Measurements from ENCODE around the gene WRNIP1. TPM values are rescaled to one million over a fixed set of nuclear protein-coding genes. Genes with fewer than 3 reads are reported as not detected.

Gene WRNIP1
- total RNA-seq, 1 experiment from 2014 or later: 38.1 TPM

GRCh38 chr6:2826131-2826530 lies 60.9 kb downstream of the WRNIP1 start:
- no peaks in the 10 kb centered on the region for H3K9me3 Mint-ChIP-seq
- WGBS (ENCODE audit: extremely low coverage, insufficient read length, low lambda C conversion rate): no CpG with 5 or more reads among the region's 2 CpGs
- Histone ChIP-seq H4K8ac (replicated peaks; ENCODE audit: insufficient read length, low read depth, low read length) (no peak overlapping the region), H3K9me3 (ENCODE audit: control insufficient read depth, low read depth, low read length) (no peaks in the 10 kb centered on the region), H3K79me2 (ENCODE audit: insufficient read depth, low read length) (no peaks in the 10 kb centered on the region), H4K91ac (ENCODE audit: insufficient read length, low read depth, low read length) (no peak overlapping the region), H3K56ac (ENCODE audit: insufficient read length, low read depth, low read length) (no peak overlapping the region), H3K23ac (ENCODE audit: insufficient read length, low read depth, low read length) (no peak overlapping the region), H2BK120ac (ENCODE audit: low read depth, low read length, poor library complexity, severe bottlenecking) (no peak overlapping the region), H2BK5ac (ENCODE audit: insufficient read length, low read length) (no peak overlapping the region), H4K5ac (ENCODE audit: insufficient read length, low read depth, low read length) (no peak overlapping the region), H3K4me2 (ENCODE audit: insufficient read depth, insufficient read length, low read length) (no peak overlapping the region), H2BK12ac (ENCODE audit: insufficient read length, low read depth, low read length) (no peak overlapping the region), H3K4ac (ENCODE audit: low read depth, low read length) (no peak overlapping the region), H2BK20ac (ENCODE audit: low read depth, low read length, poor library complexity, severe bottlenecking) (no peak overlapping the region), H3K9ac (ENCODE audit: extremely low read depth, insufficient read length, low read length) (no peak overlapping the region), H4K20me1 (ENCODE audit: control insufficient read depth, insufficient read depth, insufficient read length) (no peaks in the 10 kb centered on the region), H2AFZ (ENCODE audit: low read length) (no peak overlapping the region), H3K4me1 (ENCODE audit: insufficient read depth, low read length) (no peaks in the 10 kb centered on the region), H3K23me2 (ENCODE audit: insufficient read length, low read depth, low read length, poor library complexity, severe bottlenecking) (no peaks in the 10 kb centered on the region), H3K27me3 (ENCODE audit: insufficient read depth, low read length) (no peaks in the 10 kb centered on the region), H3K18ac (ENCODE audit: insufficient read length, low read depth, low read length) (no peak overlapping the region), H3K14ac (ENCODE audit: insufficient read depth, low read length) (no peak overlapping the region), H3K79me1 (ENCODE audit: insufficient read depth, low read depth, low read length, poor library complexity, severe bottlenecking) (no peaks in the 10 kb centered on the region), H3K27ac (ENCODE audit: insufficient read length, low read depth, low read length) (no peak overlapping the region), H2BK15ac (ENCODE audit: low read depth, low read length) (no peak overlapping the region), H3T11ph (ENCODE audit: low read length) (no peak overlapping the region), H2AK5ac (ENCODE audit: insufficient read length, low read length) (no peak overlapping the region)
- H3K27me3 Mint-ChIP-seq (ENCODE audit: low read depth): no peaks in the 10 kb centered on the region; the same call in 1 of the 2 replicates
- H3K4me3 Mint-ChIP-seq: no peak overlapping the region
- peaks cover 0 to 4% (median 0%) of the 10 kb centered on the region in 3 experiments; a peak in 2 of 7 replicates for H3K36me3 Mint-ChIP-seq (ENCODE audit: insufficient read depth in 1 of 3, low read depth in 3 of 3)
- no peaks in the 10 kb centered on the region for H3K4me1 Mint-ChIP-seq
- no peak for DNase-seq
- TF ChIP-seq CTCF (conservative IDR thresholded peaks at IDR 0.05): no peak
- H3K27ac Mint-ChIP-seq: no peak overlapping the region
